Bronchial epithelial cell (primary cell): ENCODE results near the gene CLP1. TPM values are rescaled to one million over a fixed set of nuclear protein-coding genes. Genes with fewer than 3 reads are reported as not detected.
A peak's percentile ranks its signal among the peaks of the same experiment; 100 is the strongest.

ENCODE experiments used
- DNase-seq: peaks from one replicate; pipeline ENCODE4 v3.0.0-alpha.2; 2010; ENCODE audit warnings: low read depth
- FAIRE-seq: peaks from 2 replicates; lab custom pipeline; 2011; peaks lifted over from hg19 to GRCh38; lab: Jason Lieb, UNC
- H3K27me3 ChIP-seq: 2 replicates; pipeline ENCODE4 v1.5.1; 2011; ENCODE audit warnings: low read length; ENCODE audit not compliant: control insufficient read depth, insufficient read depth
- H3K36me3 ChIP-seq: 2 replicates; pipeline ENCODE4 v1.5.1; 2011; ENCODE audit warnings: low read length; ENCODE audit not compliant: control insufficient read depth, insufficient read depth
- H3K4me3 ChIP-seq: 2 replicates; pipeline ENCODE4 v1.5.1; 2011; ENCODE audit warnings: mild to moderate bottlenecking, low read depth, low read length, control low read depth
- CTCF ChIP-seq: IDR thresholded peaks from 2 replicates; pipeline ENCODE4 v1.5.1; 2011; ENCODE audit warnings: mild to moderate bottlenecking, moderate library complexity, low read length, control low read depth, inconsistent platforms; ENCODE audit not compliant: insufficient read depth, severe bottlenecking
- total RNA-seq: library from RNA; depleted of rRNA; stranded (reverse); fragments of >200 nt; gene quantifications from 2 replicates; pipeline ENCODE4 v1.2.1, GENCODE V29; 2014

Gene CLP1
- total RNA-seq, 1 donor from 2014 or later = 28.2 TPM

GRCh38 chr11:57618438-57618837 is 39.1 kb upstream of the CLP1 start:
- TF ChIP-seq CTCF = no peak
- Histone ChIP-seq H3K4me3 (no peak overlapping the region), H3K27me3 (no peaks in the 10 kb centered on the region), H3K36me3 (no peaks in the 10 kb centered on the region)
- FAIRE-seq (peak; percentile 60), DNase-seq (peak; percentile 80)

- H3K36me3 ChIP-seq = no peaks in the 10 kb centered on the region
- no peak for DNase-seq
- TF ChIP-seq CTCF = peak; percentile 4
- no peak overlapping the region for H3K4me3 ChIP-seq
- FAIRE-seq = no peak
- no peaks in the 10 kb centered on the region for H3K27me3 ChIP-seq
Observed at GRCh38 chr11:57619331-57619730, 38.2 kb upstream of the CLP1 start.

GRCh38 chr11:57620467-57620866 is 37.1 kb upstream of the CLP1 start:
- no peak overlapping the region for H3K4me3 ChIP-seq
- H3K36me3 ChIP-seq = no peaks in the 10 kb centered on the region
- DNase-seq = no peak
- no peak for TF ChIP-seq CTCF
- H3K27me3 ChIP-seq = no peaks in the 10 kb centered on the region
- no peak for FAIRE-seq

- TF ChIP-seq CTCF = no peak
- DNase-seq (no peak), FAIRE-seq (no peak)
- H3K27me3 ChIP-seq = no peaks in the 10 kb centered on the region
- no peaks in the 10 kb centered on the region for H3K36me3 ChIP-seq
- H3K4me3 ChIP-seq = no peak overlapping the region
Observed at GRCh38 chr11:57622263-57622662, 35.3 kb upstream of the CLP1 start.

DNA sequence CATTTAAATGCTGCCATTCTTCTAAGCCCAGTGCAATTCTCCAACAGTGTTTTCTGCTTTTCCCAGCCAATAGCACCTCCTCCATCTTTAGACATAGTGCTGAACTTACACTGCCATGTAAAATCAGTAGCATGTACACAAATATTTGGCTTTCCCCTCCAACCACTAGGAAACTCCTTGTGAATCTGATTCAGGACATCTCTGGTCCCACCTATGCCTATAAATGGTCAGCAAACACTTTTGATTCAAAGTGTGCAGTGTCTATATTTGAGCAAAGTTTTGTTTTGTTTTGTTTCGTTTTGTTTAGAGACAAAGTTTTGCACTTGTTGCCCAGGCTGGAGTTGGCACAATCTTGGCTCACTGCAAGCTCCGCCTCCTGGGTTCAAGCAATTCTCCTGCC is 32.7 kb upstream of the CLP1 start:
- no peaks in the 10 kb centered on the region for H3K36me3 ChIP-seq
- FAIRE-seq = no peak
- no peak for DNase-seq

More for the DNA sequence above, 32.7 kb upstream of the CLP1 start:
- no peak for TF ChIP-seq CTCF
- H3K27me3 ChIP-seq = no peaks in the 10 kb centered on the region
- no peak overlapping the region for H3K4me3 ChIP-seq
